HCT116 (cell line): ENCODE results near the gene LRRC31. TPM values are rescaled to one million over a fixed set of nuclear protein-coding genes. Genes with fewer than 3 reads are reported as not detected.

Experiments used
- ATAC-seq: fragments of 200-7000 bp; cut with Tn5 transposase; 2 replicates; pipeline ENCODE4 v1.9.1; 2020; ENCODE audit warnings: mild to moderate bottlenecking, moderate library complexity
- BruUV-seq: library from RNA; stranded (reverse); fragments of 400-500 nt; replicated peaks from 2 replicates; lab custom pipeline; 2021; lab: Mats Ljungman, UMichigan
- CTCF ChIA-PET: fragments of 300-600 bp; sonication (Branson Sonifier 250); formaldehyde crosslinking; loops from one replicate; lab custom pipeline; 2021; ENCODE audit warnings: antibody characterized with exemption; lab: Charles Lee
- POLR2A ChIA-PET: fragments of 300-600, 350-600 bp; sonication (Branson Sonifier 250); formaldehyde crosslinking; loops from one replicate; lab custom pipeline; 2021; ENCODE audit warnings: antibody characterized with exemption; lab: Charles Lee
- RAD21 ChIA-PET, 2 experiments: fragments of 300-600 bp; sonication (Branson Sonifier 250); formaldehyde crosslinking; loops; one replicate each; lab custom pipeline; 2023; ENCODE audit warnings: low total read pairs in 2 of 2; ENCODE audit not compliant: uncharacterized antibody in 2 of 2, unreplicated experiment in 2 of 2, low non-redundant PET in 1 of 2; lab: Charles Lee
- DNase-seq: peaks from one replicate; pipeline ENCODE4 v3.0.0-alpha.2; 2010; ENCODE audit warnings: low read depth, low spot score
- H2AFZ ChIP-seq: fragments of 200-600 bp; shearing (Covaris generic), sonication (generic); 2 replicates; pipeline ENCODE4 v1.6.1; 2017; ENCODE audit warnings: low read depth, mixed run types, mixed read lengths, antibody characterized with exemption, low read length; ENCODE audit not compliant: poor library complexity, severe bottlenecking
- H3K27ac ChIP-seq: 2 replicates; pipeline ENCODE4 v1.5.1; 2012; ENCODE audit warnings: low read depth, low read length
- H3K27me3 ChIP-seq: fragments of 200-600 bp; sonication (generic); 2 replicates; pipeline ENCODE4 v1.6.1; 2016; ENCODE audit warnings: mixed run types, low read length, mixed read lengths; ENCODE audit not compliant: insufficient read depth
- H3K36me3 ChIP-seq, 2 experiments: fragments of 200-500 bp in 1 of 2; fragments of 200-600 bp in 1 of 2; sonication (Bioruptor generic) in 1 of 2; sonication (generic) in 1 of 2; 2 replicates each; pipeline versions ENCODE4 v1.5.1 to v1.6.1; 2014 to 2016; ENCODE audit warnings: low read length in 2 of 2, inconsistent platforms in 1 of 2, mixed read lengths in 1 of 2, mixed run types in 1 of 2; ENCODE audit not compliant: insufficient read depth in 2 of 2, control insufficient read depth in 1 of 2
- H3K4me1 ChIP-seq, 2 experiments: fragments of 200-600 bp in 1 of 2; sonication (generic) in 1 of 2; 2 replicates each; pipeline versions ENCODE4 v1.5.1 to v1.6.1; 2012 to 2017; ENCODE audit warnings: low read length in 2 of 2, inconsistent platforms in 1 of 2, mild to moderate bottlenecking in 1 of 2, mixed read lengths in 1 of 2, mixed run types in 1 of 2, moderate library complexity in 1 of 2; ENCODE audit not compliant: insufficient read depth in 2 of 2, control insufficient read depth in 1 of 2
- H3K4me2 ChIP-seq: fragments of 200-600 bp; sonication (generic); 2 replicates; pipeline ENCODE4 v1.6.1; 2017; ENCODE audit warnings: mixed run types, low read length, mixed read lengths
- H3K4me3 ChIP-seq, 2 experiments: fragments of 200-600 bp in 1 of 2; sonication (generic) in 1 of 2; replicated peaks in 1 of 2; 2 replicates each; pipeline ENCODE4 v1.5.1; 2011 to 2016; ENCODE audit warnings: low read length in 2 of 2, control low read depth in 1 of 2, low read depth in 1 of 2, mild to moderate bottlenecking in 1 of 2, mixed read lengths in 1 of 2, mixed run types in 1 of 2
- H3K79me2 ChIP-seq: fragments of 200-600 bp; sonication (generic); 2 replicates; pipeline ENCODE4 v1.6.1; 2017; ENCODE audit warnings: mild to moderate bottlenecking, mixed run types, low read length, moderate library complexity, mixed read lengths; ENCODE audit not compliant: insufficient read depth
- H3K9ac ChIP-seq: fragments of 200-600 bp; sonication (generic); 2 replicates; pipeline ENCODE4 v1.6.1; 2016; ENCODE audit warnings: low read length, mixed read lengths
- H3K9me2 ChIP-seq: fragments of 200-600 bp; sonication (generic), shearing (Covaris generic); 2 replicates; pipeline ENCODE4 v1.6.1; 2017; ENCODE audit warnings: mixed run types, mild to moderate bottlenecking, moderate library complexity; ENCODE audit not compliant: insufficient read depth
- H3K9me3 ChIP-seq, 2 experiments: fragments of 200-500 bp in 1 of 2; fragments of 200-600 bp in 1 of 2; sonication (Bioruptor generic) in 1 of 2; sonication (generic) in 1 of 2; 2 replicates each; pipeline ENCODE4 v1.6.1; 2014 to 2017; ENCODE audit warnings: low read length in 2 of 2, mixed read lengths in 2 of 2, inconsistent platforms in 1 of 2, low read depth in 1 of 2, mild to moderate bottlenecking in 1 of 2, mixed run types in 1 of 2, moderate library complexity in 1 of 2; ENCODE audit not compliant: control insufficient read depth in 1 of 2, insufficient read depth in 1 of 2
- H4K20me1 ChIP-seq: fragments of 200-600 bp; sonication (generic), shearing (Covaris generic); 2 replicates; pipeline ENCODE4 v1.6.1; 2017; ENCODE audit warnings: mixed run types, mild to moderate bottlenecking, moderate library complexity; ENCODE audit not compliant: insufficient read depth
- CBX3 ChIP-seq: IDR thresholded peaks from 2 replicates; pipeline ENCODE4 v1.6.1; 2012; ENCODE audit warnings: low read depth
- CEBPB ChIP-seq: IDR thresholded peaks from 2 replicates; pipeline ENCODE4 v1.6.1; 2012; ENCODE audit warnings: low read depth
- EGR1 ChIP-seq: IDR thresholded peaks from 2 replicates; pipeline ENCODE4 v1.6.1; 2012; ENCODE audit warnings: low read depth
- ELF1 ChIP-seq: IDR thresholded peaks from 2 replicates; pipeline ENCODE4 v1.6.1; 2012; ENCODE audit warnings: low read depth, borderline replicate concordance
- EZH2 ChIP-seq: fragments of 200-600 bp; sonication (generic); IDR thresholded peaks from 2 replicates; pipeline ENCODE4 v1.6.1; 2017; ENCODE audit warnings: antibody characterized with exemption, mixed run types
- EZH2phosphoT487 ChIP-seq: fragments of 200-600 bp; IDR thresholded peaks from 2 replicates; pipeline ENCODE4 v1.6.1; 2018; ENCODE audit warnings: antibody characterized with exemption, borderline replicate concordance
- JUND ChIP-seq: IDR thresholded peaks from 2 replicates; pipeline ENCODE4 v1.6.1; 2012
- POLR2A ChIP-seq: IDR thresholded peaks from 2 replicates; pipeline ENCODE4 v1.7.0; 2011; ENCODE audit warnings: borderline replicate concordance; ENCODE audit not compliant: insufficient read depth, insufficient read length; ENCODE audit errors: extremely low read depth
- POLR2AphosphoS5 ChIP-seq: IDR thresholded peaks from 2 replicates; pipeline ENCODE4 v1.6.1; 2011; ENCODE audit warnings: mild to moderate bottlenecking, low read depth, low read length, moderate library complexity
- RAD21 ChIP-seq: IDR thresholded peaks from 2 replicates; pipeline ENCODE4 v1.6.1; 2012; ENCODE audit warnings: low read depth, mild to moderate bottlenecking
- SP1 ChIP-seq: IDR thresholded peaks from 2 replicates; pipeline ENCODE4 v1.6.1; 2012; ENCODE audit warnings: low read depth
- SRF ChIP-seq: IDR thresholded peaks from 2 replicates; pipeline ENCODE4 v1.6.1; 2012; ENCODE audit warnings: low read depth
- TCF7L2 ChIP-seq: IDR thresholded peaks from 2 replicates; pipeline ENCODE4 v1.7.0; 2011; ENCODE audit warnings: borderline replicate concordance, inconsistent platforms; ENCODE audit not compliant: insufficient read depth, insufficient read length; ENCODE audit errors: extremely low read depth
- YY1 ChIP-seq: IDR thresholded peaks from 2 replicates; pipeline ENCODE4 v1.6.1; 2011; ENCODE audit warnings: low read length, low read depth, moderate library complexity, mild to moderate bottlenecking; ENCODE audit not compliant: insufficient replicate concordance; ENCODE audit errors: extremely low read depth
- ZFX ChIP-seq: fragments of 450-650 bp; IDR thresholded peaks from 2 replicates; pipeline ENCODE4 v1.6.1; 2017
- intact Hi-C: fragments of 100-400 bp; cut with micrococcal nuclease; formaldehyde crosslinking; loops from 2 replicates; pipeline ENCODE4 v1.10.0; 2022
- total RNA-seq: library from RNA; stranded (reverse); gene quantifications from one replicate; pipeline ENCODE4 v1.2.1, GENCODE V29; 2021; ENCODE audit not compliant: unreplicated experiment
- TF ChIP-seq, protein P1 (sequence below): IDR thresholded peaks from 2 replicates; pipeline ENCODE4 v1.6.1; 2012
- TF ChIP-seq, protein P2 (sequence below): IDR thresholded peaks from 2 replicates; pipeline ENCODE4 v1.6.1; 2012; ENCODE audit warnings: low read depth

Gene LRRC31
- total RNA-seq, 1 experiment from 2014 or later, result not detected

DNA sequence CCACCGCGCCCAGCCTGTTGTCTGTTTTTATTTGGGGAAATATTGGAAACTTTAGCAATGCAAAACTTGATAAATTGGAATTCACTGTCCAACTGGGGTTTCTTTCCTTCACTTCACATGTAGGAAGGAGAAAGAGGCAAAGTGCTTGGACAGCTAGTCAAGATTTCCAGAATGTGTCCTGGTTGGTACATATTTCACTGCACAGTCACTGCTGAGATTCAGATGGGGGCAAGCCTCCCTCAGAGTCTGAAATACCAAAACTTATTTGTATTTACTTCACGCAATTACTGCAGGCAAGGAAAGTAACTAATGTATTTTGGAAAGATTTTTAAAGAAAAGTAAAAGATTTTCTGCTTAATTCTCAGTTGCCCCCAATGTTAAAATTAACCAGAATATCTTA lies 21.0 kb downstream of the LRRC31 start:
- intact Hi-C loops, result no loop called here
- Histone ChIP-seq H4K20me1 (no peaks in the 10 kb centered on the region), H3K79me2 (no peaks in the 10 kb centered on the region), H3K9ac (no peak overlapping the region), H3K27ac (no peak overlapping the region), H3K4me2 (no peak overlapping the region), H3K9me3 (no peaks in the 10 kb centered on the region), H3K36me3 (no peaks in the 10 kb centered on the region), H2AFZ (no peak overlapping the region), H3K4me3 (no peak overlapping the region), H3K9me2 (no peaks in the 10 kb centered on the region), H3K27me3 (0 out of 2 replicates have a peak, but pooled peaks cover 3% of the 10 kb centered on the region), H3K4me1 (peaks cover 0 to 7% of the 10 kb centered on the region in 2 experiments; a peak in 2 of 4 replicates)
- ChIA-PET RAD21 (no interaction called here), CTCF (no interaction called here), POLR2A (no interaction called here)
- no peak for ATAC-seq
- no TSS peak for BruUV-seq
- DNase-seq, result no peak
- TF ChIP-seq YY1, result no peak
- TF ChIP-seq SP1, result no peak
- TF ChIP-seq ELF1, result no peak
- no peak for TF ChIP-seq JUND
- TF ChIP-seq CBX3, result no peak
- no peak for TF ChIP-seq ZFX
- TF ChIP-seq, protein P1, sequence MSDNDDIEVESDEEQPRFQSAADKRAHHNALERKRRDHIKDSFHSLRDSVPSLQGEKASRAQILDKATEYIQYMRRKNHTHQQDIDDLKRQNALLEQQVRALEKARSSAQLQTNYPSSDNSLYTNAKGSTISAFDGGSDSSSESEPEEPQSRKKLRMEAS, result no peak

DNA sequence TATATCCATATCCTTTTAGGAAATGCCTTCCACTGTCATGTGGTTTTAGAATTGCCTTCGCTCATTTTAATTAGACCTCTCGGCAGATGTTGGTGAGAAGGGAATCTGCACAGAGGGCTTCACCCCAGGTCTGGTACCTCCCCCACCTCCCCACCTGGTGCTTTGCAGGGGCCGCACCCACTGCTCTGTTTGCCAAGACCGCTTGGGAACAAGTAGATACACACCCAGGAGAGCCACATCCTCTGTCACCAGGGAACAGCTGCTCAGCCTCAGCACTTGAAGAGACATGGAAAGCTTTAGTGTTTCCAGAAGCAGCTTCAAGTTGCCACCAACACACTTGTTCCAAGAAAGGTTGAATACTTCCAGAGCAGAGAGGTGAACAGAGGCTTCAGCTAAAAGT lies 21.8 kb downstream of the LRRC31 start:
- no peak for DNase-seq
- no peak for TF ChIP-seq CEBPB
- TF ChIP-seq, protein P1, result no peak
- no peak for TF ChIP-seq EGR1
- no peak for TF ChIP-seq POLR2AphosphoS5
- no peak for TF ChIP-seq CBX3
- TF ChIP-seq EZH2phosphoT487, result no peak
- TF ChIP-seq EZH2, result no peak
- no peak for TF ChIP-seq ZFX
- no peak for TF ChIP-seq RAD21
- no peak for TF ChIP-seq TCF7L2
- no peak for TF ChIP-seq POLR2A
- TF ChIP-seq, protein P2, sequence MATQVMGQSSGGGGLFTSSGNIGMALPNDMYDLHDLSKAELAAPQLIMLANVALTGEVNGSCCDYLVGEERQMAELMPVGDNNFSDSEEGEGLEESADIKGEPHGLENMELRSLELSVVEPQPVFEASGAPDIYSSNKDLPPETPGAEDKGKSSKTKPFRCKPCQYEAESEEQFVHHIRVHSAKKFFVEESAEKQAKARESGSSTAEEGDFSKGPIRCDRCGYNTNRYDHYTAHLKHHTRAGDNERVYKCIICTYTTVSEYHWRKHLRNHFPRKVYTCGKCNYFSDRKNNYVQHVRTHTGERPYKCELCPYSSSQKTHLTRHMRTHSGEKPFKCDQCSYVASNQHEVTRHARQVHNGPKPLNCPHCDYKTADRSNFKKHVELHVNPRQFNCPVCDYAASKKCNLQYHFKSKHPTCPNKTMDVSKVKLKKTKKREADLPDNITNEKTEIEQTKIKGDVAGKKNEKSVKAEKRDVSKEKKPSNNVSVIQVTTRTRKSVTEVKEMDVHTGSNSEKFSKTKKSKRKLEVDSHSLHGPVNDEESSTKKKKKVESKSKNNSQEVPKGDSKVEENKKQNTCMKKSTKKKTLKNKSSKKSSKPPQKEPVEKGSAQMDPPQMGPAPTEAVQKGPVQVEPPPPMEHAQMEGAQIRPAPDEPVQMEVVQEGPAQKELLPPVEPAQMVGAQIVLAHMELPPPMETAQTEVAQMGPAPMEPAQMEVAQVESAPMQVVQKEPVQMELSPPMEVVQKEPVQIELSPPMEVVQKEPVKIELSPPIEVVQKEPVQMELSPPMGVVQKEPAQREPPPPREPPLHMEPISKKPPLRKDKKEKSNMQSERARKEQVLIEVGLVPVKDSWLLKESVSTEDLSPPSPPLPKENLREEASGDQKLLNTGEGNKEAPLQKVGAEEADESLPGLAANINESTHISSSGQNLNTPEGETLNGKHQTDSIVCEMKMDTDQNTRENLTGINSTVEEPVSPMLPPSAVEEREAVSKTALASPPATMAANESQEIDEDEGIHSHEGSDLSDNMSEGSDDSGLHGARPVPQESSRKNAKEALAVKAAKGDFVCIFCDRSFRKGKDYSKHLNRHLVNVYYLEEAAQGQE, result no peak
- no peak for TF ChIP-seq YY1
- no peak for TF ChIP-seq SRF
- no peak for TF ChIP-seq ELF1
- peaks cover 0 to 7% of the 10 kb centered on the region in 2 experiments; a peak in 2 of 4 replicates for H3K4me1 ChIP-seq
- H3K9ac ChIP-seq, result no peak overlapping the region
- no peaks in the 10 kb centered on the region for H3K27me3 ChIP-seq
- H4K20me1 ChIP-seq, result no peaks in the 10 kb centered on the region
- ChIA-PET POLR2A (no interaction called here), CTCF (no interaction called here), RAD21 (no interaction called here)
- no peaks in the 10 kb centered on the region for H3K79me2 ChIP-seq
- H3K27ac ChIP-seq, result no peak overlapping the region
- BruUV-seq, result no TSS peak
- ATAC-seq, result no peak
- no peak overlapping the region for H2AFZ ChIP-seq
- intact Hi-C loops, result no loop called here
- no peaks in the 10 kb centered on the region for H3K9me3 ChIP-seq
- no peaks in the 10 kb centered on the region for H3K36me3 ChIP-seq
- no peaks in the 10 kb centered on the region for H3K9me2 ChIP-seq
- no peak overlapping the region for H3K4me3 ChIP-seq
- H3K4me2 ChIP-seq, result no peak overlapping the region
